Sigmoid colon (tissue), 7 donors: ENCODE results near the gene RNF223. TPM values are rescaled to one million over a fixed set of nuclear protein-coding genes. Genes with fewer than 3 reads are reported as not detected.

Experiments
- DNase-seq: peaks from one replicate; pipeline ENCODE4 v3.0.0-alpha.2; 2019
- H3K27ac ChIP-seq, 4 donors: fragments of 200-600 bp; sonication (generic); one replicate each; pipeline ENCODE4 v1.5.1; 2016 to 2019; ENCODE audit warnings: mild to moderate bottlenecking in 1 of 4
- H3K27me3 ChIP-seq, 3 donors: fragments of 200-600 bp; sonication (generic); one replicate each; pipeline ENCODE4 v1.5.1; 2019; ENCODE audit warnings: mild to moderate bottlenecking in 1 of 3
- H3K36me3 ChIP-seq, 4 donors: fragments of 200-600 bp; sonication (generic); one replicate each; pipeline ENCODE4 v1.5.1; 2016 to 2019
- H3K4me1 ChIP-seq, 4 donors: fragments of 200-600 bp; sonication (generic); one replicate each; pipeline ENCODE4 v1.5.1; 2017 to 2019
- H3K4me3 ChIP-seq, 4 donors: fragments of 200-600 bp; sonication (generic); one replicate each; pipeline ENCODE4 v1.5.1; 2017 to 2019; ENCODE audit warnings: mild to moderate bottlenecking in 2 of 4, moderate library complexity in 1 of 4
- H3K9me3 ChIP-seq, 4 donors: fragments of 200-600 bp in 3 of 4; sonication (generic) in 3 of 4; one replicate each; pipeline versions ENCODE4 v1.5.1 to v1.6.1; 2013 to 2019
- EP300 ChIP-seq, 4 donors: sonication (generic); formaldehyde crosslinking; IDR thresholded peaks; one replicate each; pipeline ENCODE4 v1.6.1; 2017; ENCODE audit warnings: antibody characterized with exemption in 4 of 4
- POLR2A ChIP-seq, 2 donors: fragments of 450-650 bp; IDR thresholded peaks; one replicate each; pipeline ENCODE4 v1.6.1; 2016; ENCODE audit warnings: antibody characterized with exemption in 2 of 2, mild to moderate bottlenecking in 2 of 2, moderate library complexity in 2 of 2
- POLR2AphosphoS5 ChIP-seq, 4 donors: sonication (generic); formaldehyde crosslinking; IDR thresholded peaks; one replicate each; pipeline ENCODE4 v1.6.1; 2017; ENCODE audit warnings: antibody characterized with exemption in 4 of 4
- WGBS, 2 donors: extraction: QIAGEN DNeasy Blood & Tissue Kit; methylation state at CpG; one replicate each; pipeline ENCODE4 v1.1.7; 2013; 5-methylcytosine and 5-hydroxymethylcytosine counted together
- intact Hi-C: fragments of 100-400 bp; cut with DNase I; formaldehyde crosslinking; loops from one replicate; pipeline ENCODE4 v1.15.1; 2023
- polyA plus RNA-seq, 3 donors: library from polyadenylated mRNA; stranded (reverse); fragments of 200-250 nt; gene quantifications; one replicate each; pipeline ENCODE4 v1.2.3, GENCODE V29; 2013
- total RNA-seq, 4 donors: library from RNA; depleted of rRNA; stranded (reverse); fragments of >200 nt; gene quantifications; one replicate each; pipeline ENCODE4 v1.1.0, GENCODE V29; 2016
- TF ChIP-seq, protein P1 (sequence below), 4 experiments: fragments of 450-650 bp in 3 of 4; fragments of 200-600 bp in 1 of 4; IDR thresholded peaks; one replicate each; pipeline ENCODE4 v1.5.1; 2016 to 2019; ENCODE audit warnings: antibody characterized with exemption in 4 of 4, mild to moderate bottlenecking in 3 of 4, moderate library complexity in 2 of 4
- donor health status: healthy with polysubstance abuse.
- donor health status: Bipolar disorder and iron deficiency.
- donor health status: healthy.

RNF223 gene
- total RNA-seq (not detected), polyA plus RNA-seq (1 to 10 TPM in 2 of 3 donors, under 1 TPM in 1; 0.60 to 3.7 (median 1.9) TPM)

DNA sequence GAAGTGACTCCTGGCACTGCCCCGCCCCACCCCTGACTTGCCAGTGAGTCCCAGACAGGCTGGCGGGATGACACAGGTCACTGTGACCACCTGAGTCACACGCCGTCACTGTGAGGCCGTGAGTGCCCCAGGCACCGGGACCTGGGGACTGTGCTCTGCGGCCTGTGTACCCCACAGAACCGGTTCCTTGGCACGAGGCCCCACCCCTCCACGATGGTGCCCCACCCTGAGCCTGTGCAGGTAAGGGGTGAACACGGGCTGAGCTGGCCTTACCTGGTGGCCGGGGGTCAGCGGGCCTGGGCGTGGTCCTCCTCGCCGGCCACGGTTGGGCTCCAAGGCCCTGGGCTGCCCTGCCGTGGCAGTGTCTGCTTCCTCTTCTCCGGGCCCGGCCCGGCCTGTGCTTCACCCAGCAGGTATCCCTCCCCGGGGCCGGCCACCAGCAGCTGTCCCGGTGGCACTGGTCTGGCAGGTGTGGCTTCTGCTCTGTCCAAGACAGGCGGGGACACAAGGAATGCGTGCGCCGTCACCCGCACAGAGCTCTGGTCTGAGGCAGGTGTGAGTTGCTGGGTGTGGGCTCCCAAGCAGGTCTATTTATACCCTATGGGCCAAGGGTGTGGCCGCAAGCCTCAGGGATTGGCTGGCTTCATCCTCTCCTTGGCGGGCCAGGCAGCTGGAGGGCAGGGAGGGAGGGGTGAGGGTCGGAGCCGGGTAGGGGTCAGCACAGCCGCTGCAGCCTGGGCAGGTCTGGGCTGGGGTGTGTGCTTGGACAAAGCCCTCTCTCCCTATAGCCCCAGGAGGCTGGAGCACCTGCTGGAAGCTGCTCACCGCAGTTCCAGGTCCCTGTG, at the start of gene RNF223:
RNF223 (minus strand) TSS at position 564 of the 845 bp plus-strand sequence. CDS start 1,740 bp downstream, outside the sequence.
- Histone ChIP-seq H3K27ac (no peak within 1 kb of the TSS), H3K27me3 (peaks cover 17 to 71% (median 49%) of the 10 kb centered on the region in 3 donors), H3K9me3 (no peaks in the 10 kb centered on the region), H3K4me1 (peaks cover 0 to 9% (median 7%) of the 10 kb centered on the region in 4 donors), H3K36me3 (no peaks in the 10 kb centered on the region), H3K4me3 (no peak within 1 kb of the TSS)
- 13 to 60% methylated on average over 35 of the region's 35 CpGs for WGBS, 2 donors
- intact Hi-C loops, result no loop called here
- DNase-seq, result no peak
- TF ChIP-seq, protein P1, sequence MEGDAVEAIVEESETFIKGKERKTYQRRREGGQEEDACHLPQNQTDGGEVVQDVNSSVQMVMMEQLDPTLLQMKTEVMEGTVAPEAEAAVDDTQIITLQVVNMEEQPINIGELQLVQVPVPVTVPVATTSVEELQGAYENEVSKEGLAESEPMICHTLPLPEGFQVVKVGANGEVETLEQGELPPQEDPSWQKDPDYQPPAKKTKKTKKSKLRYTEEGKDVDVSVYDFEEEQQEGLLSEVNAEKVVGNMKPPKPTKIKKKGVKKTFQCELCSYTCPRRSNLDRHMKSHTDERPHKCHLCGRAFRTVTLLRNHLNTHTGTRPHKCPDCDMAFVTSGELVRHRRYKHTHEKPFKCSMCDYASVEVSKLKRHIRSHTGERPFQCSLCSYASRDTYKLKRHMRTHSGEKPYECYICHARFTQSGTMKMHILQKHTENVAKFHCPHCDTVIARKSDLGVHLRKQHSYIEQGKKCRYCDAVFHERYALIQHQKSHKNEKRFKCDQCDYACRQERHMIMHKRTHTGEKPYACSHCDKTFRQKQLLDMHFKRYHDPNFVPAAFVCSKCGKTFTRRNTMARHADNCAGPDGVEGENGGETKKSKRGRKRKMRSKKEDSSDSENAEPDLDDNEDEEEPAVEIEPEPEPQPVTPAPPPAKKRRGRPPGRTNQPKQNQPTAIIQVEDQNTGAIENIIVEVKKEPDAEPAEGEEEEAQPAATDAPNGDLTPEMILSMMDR (IDR thresholded peaks at IDR 0.05), result no peak
- TF ChIP-seq POLR2A (IDR thresholded peaks at IDR 0.05) (peak in 1 of 2 donors; percentile 68), POLR2AphosphoS5 (IDR thresholded peaks at IDR 0.05) (peak in 1 of 4 donors; percentile 43), EP300 (IDR thresholded peaks at IDR 0.05) (no peak)

DNA sequence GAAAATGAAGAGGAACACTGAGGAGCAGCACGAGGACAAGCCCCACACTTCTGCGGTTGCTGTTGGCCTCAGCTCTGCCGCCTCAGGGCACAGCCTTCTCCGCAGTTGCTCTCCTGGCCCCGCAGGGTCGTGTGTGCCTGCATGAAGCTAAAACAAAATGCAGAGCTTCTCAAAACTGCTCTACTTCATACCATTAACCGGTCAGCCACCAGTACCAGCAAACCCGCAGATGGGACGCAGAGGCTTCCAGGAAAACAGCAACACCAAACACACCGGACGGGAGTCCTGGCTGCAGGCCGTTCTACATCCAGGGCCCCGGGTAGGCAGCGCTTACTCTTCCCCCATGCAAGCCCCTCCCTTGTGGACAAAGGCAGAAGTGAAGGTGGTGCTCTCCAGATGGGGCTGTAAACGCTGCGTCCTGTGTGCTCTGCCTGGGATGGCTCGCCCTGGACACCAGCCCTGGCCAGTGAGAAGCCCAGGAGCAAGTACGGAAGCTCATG, 48.9 kb upstream of the RNF223 start:
- H3K4me1 ChIP-seq, result peaks cover 0 to 11% (median 11%) of the 10 kb centered on the region in 4 donors
- no peaks in the 10 kb centered on the region for H3K36me3 ChIP-seq
- 14 to 55% methylated on average over 18 of the region's 18 CpGs for WGBS, 2 donors
- H3K27me3 ChIP-seq, result peaks cover 0 to 40% (median 0%) of the 10 kb centered on the region in 3 donors
- H3K27ac ChIP-seq, result no peak overlapping the region
- no peak for DNase-seq
- no peak overlapping the region for H3K4me3 ChIP-seq
- intact Hi-C loops, result loop anchor here (1.0 to 5.0 kb wide), 3 partner anchors 32 to 167 kb away; partner anchors contain the start of gene UBE2J2
- no peaks in the 10 kb centered on the region for H3K9me3 ChIP-seq
- TF ChIP-seq POLR2A (IDR thresholded peaks at IDR 0.05), result peak in 1 of 2 donors; percentile 29
- TF ChIP-seq, protein P1 (IDR thresholded peaks at IDR 0.05), result peak in 1 of 4 experiments; percentile 16
- TF ChIP-seq EP300 (IDR thresholded peaks at IDR 0.05), result no peak
- no peak for TF ChIP-seq POLR2AphosphoS5 (IDR thresholded peaks at IDR 0.05)

DNA sequence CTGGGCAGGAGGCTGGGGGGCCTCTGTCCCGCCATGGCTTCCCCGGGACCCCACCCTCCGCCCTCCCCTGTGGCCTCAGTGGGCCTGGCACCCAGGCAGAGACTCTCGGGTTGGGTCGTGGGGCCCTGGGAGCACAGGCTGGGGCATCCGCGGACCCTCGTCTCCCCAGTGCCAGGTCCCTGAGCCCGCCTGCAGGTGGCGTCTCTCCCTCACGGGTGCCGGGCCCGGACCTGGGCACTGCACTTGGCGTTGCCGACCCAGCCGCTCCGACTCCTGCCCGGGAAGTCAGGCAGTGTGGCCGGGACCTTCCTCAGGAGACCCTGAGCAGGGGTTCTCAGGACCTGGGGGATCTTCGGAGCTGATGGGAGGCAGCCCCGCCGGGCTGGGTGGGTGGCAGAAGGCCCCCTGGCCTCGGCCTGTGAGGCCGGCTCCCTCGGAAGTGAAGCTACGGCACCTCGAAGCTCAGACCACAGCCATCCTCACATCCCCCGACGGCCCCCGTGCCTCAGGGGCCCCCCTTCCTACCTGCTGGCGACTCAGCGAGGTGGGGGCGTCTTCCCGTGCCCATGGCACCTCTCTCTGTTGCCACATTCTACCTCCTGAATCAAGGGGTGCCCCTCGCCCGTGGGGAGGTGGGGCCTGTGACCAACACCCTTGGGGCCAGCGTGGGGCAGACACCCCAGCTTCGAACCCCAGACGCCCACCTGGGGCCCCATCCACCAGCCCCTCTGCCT, 48.1 kb upstream of the RNF223 start:
- Histone ChIP-seq H3K27ac (peak overlapping the region in 1 of 4 donors; percentile 38), H3K36me3 (no peaks in the 10 kb centered on the region), H3K27me3 (peaks cover 0 to 40% (median 0%) of the 10 kb centered on the region in 3 donors), H3K9me3 (no peaks in the 10 kb centered on the region), H3K4me1 (peaks cover 0 to 11% (median 11%) of the 10 kb centered on the region in 4 donors), H3K4me3 (peak overlapping the region in 3 of 4 donors; percentile 25 to 35 (median 33))
- WGBS, 2 donors, result 4 to 15% methylated on average over 39 of the region's 39 CpGs
- intact Hi-C loops, result loop anchor here (1.0 to 5.0 kb wide), 3 partner anchors 33 to 168 kb away; partner anchors contain the start of gene UBE2J2
- TF ChIP-seq, protein P1 (IDR thresholded peaks at IDR 0.05), result peak; percentile 79 to 94 (median 90)
- TF ChIP-seq POLR2A (IDR thresholded peaks at IDR 0.05) (no peak), EP300 (IDR thresholded peaks at IDR 0.05) (no peak), POLR2AphosphoS5 (IDR thresholded peaks at IDR 0.05) (no peak)
- peak; percentile 90 for DNase-seq

DNA sequence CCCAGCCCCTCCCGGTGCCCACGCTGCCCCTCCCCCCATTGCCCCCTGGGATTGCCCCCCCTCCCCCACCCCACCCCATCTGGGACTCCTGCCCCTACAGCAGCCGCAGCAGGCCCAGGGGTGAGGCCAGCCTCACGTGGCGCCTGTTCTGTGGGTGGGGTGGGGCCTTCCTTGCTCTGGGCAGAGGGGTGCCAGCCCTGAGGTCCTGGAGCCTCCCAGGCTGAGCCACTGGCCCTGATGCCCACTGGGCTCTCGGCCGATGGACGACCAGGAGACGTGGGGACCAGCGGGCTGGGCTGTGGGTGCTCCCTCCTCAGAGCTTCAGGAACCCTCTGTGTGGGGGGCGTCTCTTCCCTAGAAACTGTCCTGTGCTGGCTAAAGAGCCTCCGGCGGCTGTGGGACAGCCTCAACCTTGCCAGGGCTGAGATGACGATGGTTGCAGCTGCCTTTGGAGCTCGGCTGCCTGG, 47.5 kb upstream of the RNF223 start:
- intact Hi-C loops, result loop anchor here (1.0 to 5.0 kb wide), 3 partner anchors 33 to 169 kb away; partner anchors contain the start of gene UBE2J2
- peak; percentile 58 for DNase-seq
- H3K27ac ChIP-seq, result no peak overlapping the region
- H3K4me1 ChIP-seq, result peaks cover 0 to 16% (median 12%) of the 10 kb centered on the region in 4 donors
- TF ChIP-seq POLR2A (IDR thresholded peaks at IDR 0.05), result no peak
- no peak for TF ChIP-seq POLR2AphosphoS5 (IDR thresholded peaks at IDR 0.05)
- TF ChIP-seq, protein P1 (IDR thresholded peaks at IDR 0.05), result no peak
- no peak for TF ChIP-seq EP300 (IDR thresholded peaks at IDR 0.05)
- WGBS, 2 donors, result 8 to 49% methylated on average over 15 of the region's 15 CpGs
- peak overlapping the region in 2 of 4 donors; percentile 33 to 35 for H3K4me3 ChIP-seq
- no peaks in the 10 kb centered on the region for H3K9me3 ChIP-seq
- peaks cover 0 to 40% (median 0%) of the 10 kb centered on the region in 3 donors for H3K27me3 ChIP-seq
- no peaks in the 10 kb centered on the region for H3K36me3 ChIP-seq
